HepG2 (cell line): ENCODE results near the gene KLC4. TPM values are rescaled to one million over a fixed set of nuclear protein-coding genes. Genes with fewer than 3 reads are reported as not detected.

ENCODE experiments used
- CEBPG ChIP-seq: IDR thresholded peaks from 2 replicates; pipeline ENCODE4 v1.6.1; 2016
- MEF2D ChIP-seq: sonication (generic); formaldehyde crosslinking; IDR thresholded peaks from 2 replicates; pipeline ENCODE4 v1.5.1; 2020; ENCODE audit warnings: mild to moderate bottlenecking, missing genetic modification reagents
- MIER2 ChIP-seq: IDR thresholded peaks from 2 replicates; pipeline ENCODE4 v1.6.1; 2016; ENCODE audit warnings: missing biosample characterization, missing genetic modification reagents
- MYNN ChIP-seq: sonication (generic); formaldehyde crosslinking; IDR thresholded peaks from 2 replicates; pipeline ENCODE4 v1.4.0; 2020; ENCODE audit warnings: mild to moderate bottlenecking, low read depth, missing genetic modification reagents
- NKX3-1 ChIP-seq: sonication (generic); formaldehyde crosslinking; IDR thresholded peaks from 2 replicates; pipeline ENCODE4 v1.5.0; 2020; ENCODE audit warnings: missing genetic modification reagents
- RFXANK ChIP-seq: IDR thresholded peaks from 2 replicates; pipeline ENCODE4 v1.6.1; 2016
- STAT5B ChIP-seq: sonication (generic); formaldehyde crosslinking; IDR thresholded peaks from 2 replicates; pipeline ENCODE4 v1.4.0; 2020; ENCODE audit warnings: missing genetic modification reagents
- U2AF2 ChIP-seq: fragments of 200-400 bp; formaldehyde crosslinking; IDR thresholded peaks from 2 replicates; pipeline ENCODE4 v1.6.1; 2017; ENCODE audit warnings: low read depth, mild to moderate bottlenecking, low read length
- YEATS2 ChIP-seq: sonication (generic); formaldehyde crosslinking; IDR thresholded peaks from 2 replicates; pipeline ENCODE4 v1.4.0; 2020; ENCODE audit warnings: missing genetic modification reagents, borderline replicate concordance
- ZBTB20 ChIP-seq: sonication (generic); formaldehyde crosslinking; IDR thresholded peaks from 2 replicates; pipeline ENCODE4 v1.8.1; 2023; ENCODE audit warnings: missing genetic modification reagents, low read depth, mild to moderate bottlenecking, borderline replicate concordance
- ZBTB3 ChIP-seq: sonication (generic); formaldehyde crosslinking; IDR thresholded peaks from 2 replicates; pipeline ENCODE4 v1.4.0; 2020; ENCODE audit warnings: low read depth, mild to moderate bottlenecking, moderate library complexity, missing genetic modification reagents, borderline replicate concordance
- ZEB1 ChIP-seq: IDR thresholded peaks from 2 replicates; pipeline ENCODE4 v1.6.1; 2012; ENCODE audit warnings: mild to moderate bottlenecking, low read depth, inconsistent platforms; ENCODE audit not compliant: insufficient replicate concordance
- ZFP36L1 ChIP-seq: sonication (generic); formaldehyde crosslinking; IDR thresholded peaks from 2 replicates; pipeline ENCODE4 v1.8.0; 2022; ENCODE audit warnings: mild to moderate bottlenecking, missing genetic modification reagents, moderate library complexity
- ZNF382 ChIP-seq: sonication (generic); formaldehyde crosslinking; IDR thresholded peaks from 2 replicates; pipeline ENCODE4 v1.5.0; 2020; ENCODE audit warnings: missing genetic modification reagents, mild to moderate bottlenecking, borderline replicate concordance
- ZNF644 ChIP-seq: IDR thresholded peaks from 2 replicates; pipeline ENCODE4 v1.6.1; 2016; ENCODE audit warnings: low read depth
- ZNF7 ChIP-seq: IDR thresholded peaks from 2 replicates; pipeline ENCODE4 v1.6.1; 2016; ENCODE audit warnings: missing biosample characterization, missing genetic modification reagents
- ZNF724P ChIP-seq: sonication (generic); formaldehyde crosslinking; IDR thresholded peaks from 2 replicates; pipeline ENCODE4 v1.8.0; 2022; ENCODE audit warnings: missing genetic modification reagents, borderline replicate concordance
- polyA plus RNA-seq, 8 experiments: library from polyadenylated mRNA; depleted of rRNA in 3 of 8; stranded (reverse) in 7 of 8; unstranded in 1 of 8; fragments of >200 nt; fragmentation: Illumina TruSeq in 4 of 8; extraction: Trizol in 4 of 8; gene quantifications; 2 replicates each; pipeline versions ENCODE4 v1.2.1 to v1.2.3, GENCODE V29; 2011 to 2016; ENCODE audit warnings: low read depth in 4 of 8, missing spikeins in 1 of 8, mixed read lengths in 1 of 8; ENCODE audit not compliant: insufficient read depth in 1 of 8
- total RNA-seq, 5 experiments: library from RNA; depleted of rRNA; stranded (reverse); fragments of >200 nt; fragmentation: Illumina TruSeq; extraction: Trizol; gene quantifications; 2 replicates each; pipeline ENCODE4 v1.2.3, GENCODE V29; 2016; ENCODE audit warnings: low read depth in 1 of 5
- TF ChIP-seq, protein P1 (sequence below): sonication (generic); formaldehyde crosslinking; IDR thresholded peaks from 2 replicates; pipeline ENCODE4 v1.4.0; 2020; ENCODE audit warnings: missing genetic modification reagents
- TF ChIP-seq, protein P2 (sequence below): sonication (generic); formaldehyde crosslinking; conservative IDR thresholded peaks from 2 replicates; pipeline ENCODE4 v1.4.0; 2020; ENCODE audit warnings: missing genetic modification reagents
- TF ChIP-seq, protein P3 (sequence below): sonication (generic); formaldehyde crosslinking; IDR thresholded peaks from 2 replicates; pipeline ENCODE4 v1.5.0; 2020; ENCODE audit warnings: missing genetic modification reagents
- TF ChIP-seq, protein P4 (sequence below): sonication (generic); formaldehyde crosslinking; IDR thresholded peaks from 2 replicates; pipeline ENCODE4 v1.8.1; 2023; ENCODE audit warnings: mild to moderate bottlenecking, missing genetic modification reagents

Gene KLC4
- total and polyA plus RNA-seq, 2 of the 13 experiments (the other 11 are each of a cell fraction or from before 2014, with no cell fraction given), result 45.4 to 70.4 TPM

DNA sequence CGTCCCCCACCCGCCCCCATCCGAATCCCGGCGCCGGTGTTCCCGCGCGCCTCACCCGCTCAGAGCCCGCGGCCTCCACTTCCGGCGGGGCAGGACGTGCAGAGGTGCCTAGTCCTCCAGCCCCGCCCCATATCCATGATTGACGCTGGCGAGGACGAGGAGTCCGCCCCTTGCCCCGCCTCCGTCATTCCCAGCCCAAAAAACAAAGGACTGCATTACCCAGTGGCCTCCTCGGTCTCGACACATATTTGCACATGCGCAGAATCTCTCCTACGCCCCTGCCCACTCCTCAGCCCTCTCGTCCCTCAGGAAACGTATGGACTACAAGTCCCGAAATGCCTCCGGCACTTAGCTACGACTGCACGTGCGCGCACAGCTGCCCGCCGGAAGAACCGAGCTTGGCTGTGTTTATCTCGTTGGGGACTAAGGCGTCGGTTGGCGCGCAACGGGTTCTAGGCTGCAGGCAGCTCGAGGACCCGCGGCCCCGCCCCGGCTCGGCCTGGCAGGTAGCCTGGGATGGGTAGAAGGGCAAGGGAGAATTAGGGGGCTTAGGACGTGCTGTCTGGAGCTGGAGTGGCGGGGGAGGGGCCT lies 45.5 kb upstream of the KLC4 start, which contains the start of the genes KLHDC3 and MEA1 (continued):
- TF ChIP-seq, protein P1, sequence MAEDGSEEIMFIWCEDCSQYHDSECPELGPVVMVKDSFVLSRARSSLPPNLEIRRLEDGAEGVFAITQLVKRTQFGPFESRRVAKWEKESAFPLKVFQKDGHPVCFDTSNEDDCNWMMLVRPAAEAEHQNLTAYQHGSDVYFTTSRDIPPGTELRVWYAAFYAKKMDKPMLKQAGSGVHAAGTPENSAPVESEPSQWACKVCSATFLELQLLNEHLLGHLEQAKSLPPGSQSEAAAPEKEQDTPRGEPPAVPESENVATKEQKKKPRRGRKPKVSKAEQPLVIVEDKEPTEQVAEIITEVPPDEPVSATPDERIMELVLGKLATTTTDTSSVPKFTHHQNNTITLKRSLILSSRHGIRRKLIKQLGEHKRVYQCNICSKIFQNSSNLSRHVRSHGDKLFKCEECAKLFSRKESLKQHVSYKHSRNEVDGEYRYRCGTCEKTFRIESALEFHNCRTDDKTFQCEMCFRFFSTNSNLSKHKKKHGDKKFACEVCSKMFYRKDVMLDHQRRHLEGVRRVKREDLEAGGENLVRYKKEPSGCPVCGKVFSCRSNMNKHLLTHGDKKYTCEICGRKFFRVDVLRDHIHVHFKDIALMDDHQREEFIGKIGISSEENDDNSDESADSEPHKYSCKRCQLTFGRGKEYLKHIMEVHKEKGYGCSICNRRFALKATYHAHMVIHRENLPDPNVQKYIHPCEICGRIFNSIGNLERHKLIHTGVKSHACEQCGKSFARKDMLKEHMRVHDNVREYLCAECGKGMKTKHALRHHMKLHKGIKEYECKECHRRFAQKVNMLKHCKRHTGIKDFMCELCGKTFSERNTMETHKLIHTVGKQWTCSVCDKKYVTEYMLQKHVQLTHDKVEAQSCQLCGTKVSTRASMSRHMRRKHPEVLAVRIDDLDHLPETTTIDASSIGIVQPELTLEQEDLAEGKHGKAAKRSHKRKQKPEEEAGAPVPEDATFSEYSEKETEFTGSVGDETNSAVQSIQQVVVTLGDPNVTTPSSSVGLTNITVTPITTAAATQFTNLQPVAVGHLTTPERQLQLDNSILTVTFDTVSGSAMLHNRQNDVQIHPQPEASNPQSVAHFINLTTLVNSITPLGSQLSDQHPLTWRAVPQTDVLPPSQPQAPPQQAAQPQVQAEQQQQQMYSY, result no peak
- TF ChIP-seq RFXANK (0 out of 2 replicates have a peak, but pooled peaks have one; percentile 65), ZFP36L1 (CRISPR knock-in tag) (no peak), STAT5B (CRISPR knock-in tag) (no peak), ZNF644 (CRISPR knock-in tag) (no peak), ZBTB3 (CRISPR knock-in tag) (0 out of 2 replicates have a peak, but pooled peaks have one; percentile 53), ZEB1 (no peak), ZNF7 (CRISPR knock-in tag) (no peak), MYNN (no peak), ZBTB20 (CRISPR knock-in tag) (no peak), MIER2 (CRISPR knock-in tag) (no peak), YEATS2 (CRISPR knock-in tag) (peak; percentile 85), NKX3-1 (CRISPR knock-in tag) (0 out of 2 replicates have a peak, but pooled peaks have one; percentile 29), MEF2D (CRISPR knock-in tag) (peak; percentile 17), CEBPG (CRISPR knock-in tag) (no peak), ZNF724P (CRISPR knock-in tag) (peak; percentile 52; the same call in 1 of the 2 replicates), ZNF382 (CRISPR knock-in tag) (no peak), U2AF2 (no peak)
- TF ChIP-seq, protein P2, sequence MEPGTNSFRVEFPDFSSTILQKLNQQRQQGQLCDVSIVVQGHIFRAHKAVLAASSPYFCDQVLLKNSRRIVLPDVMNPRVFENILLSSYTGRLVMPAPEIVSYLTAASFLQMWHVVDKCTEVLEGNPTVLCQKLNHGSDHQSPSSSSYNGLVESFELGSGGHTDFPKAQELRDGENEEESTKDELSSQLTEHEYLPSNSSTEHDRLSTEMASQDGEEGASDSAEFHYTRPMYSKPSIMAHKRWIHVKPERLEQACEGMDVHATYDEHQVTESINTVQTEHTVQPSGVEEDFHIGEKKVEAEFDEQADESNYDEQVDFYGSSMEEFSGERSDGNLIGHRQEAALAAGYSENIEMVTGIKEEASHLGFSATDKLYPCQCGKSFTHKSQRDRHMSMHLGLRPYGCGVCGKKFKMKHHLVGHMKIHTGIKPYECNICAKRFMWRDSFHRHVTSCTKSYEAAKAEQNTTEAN, result no peak
- TF ChIP-seq, protein P3, sequence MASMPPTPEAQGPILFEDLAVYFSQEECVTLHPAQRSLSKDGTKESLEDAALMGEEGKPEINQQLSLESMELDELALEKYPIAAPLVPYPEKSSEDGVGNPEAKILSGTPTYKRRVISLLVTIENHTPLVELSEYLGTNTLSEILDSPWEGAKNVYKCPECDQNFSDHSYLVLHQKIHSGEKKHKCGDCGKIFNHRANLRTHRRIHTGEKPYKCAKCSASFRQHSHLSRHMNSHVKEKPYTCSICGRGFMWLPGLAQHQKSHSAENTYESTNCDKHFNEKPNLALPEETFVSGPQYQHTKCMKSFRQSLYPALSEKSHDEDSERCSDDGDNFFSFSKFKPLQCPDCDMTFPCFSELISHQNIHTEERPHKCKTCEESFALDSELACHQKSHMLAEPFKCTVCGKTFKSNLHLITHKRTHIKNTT (CRISPR knock-in tag), result no peak
- TF ChIP-seq, protein P4, sequence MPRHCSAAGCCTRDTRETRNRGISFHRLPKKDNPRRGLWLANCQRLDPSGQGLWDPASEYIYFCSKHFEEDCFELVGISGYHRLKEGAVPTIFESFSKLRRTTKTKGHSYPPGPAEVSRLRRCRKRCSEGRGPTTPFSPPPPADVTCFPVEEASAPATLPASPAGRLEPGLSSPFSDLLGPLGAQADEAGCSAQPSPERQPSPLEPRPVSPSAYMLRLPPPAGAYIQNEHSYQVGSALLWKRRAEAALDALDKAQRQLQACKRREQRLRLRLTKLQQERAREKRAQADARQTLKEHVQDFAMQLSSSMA (CRISPR knock-in tag), result no peak
